Spleen (tissue), 11 donors: Measurements from ENCODE around the gene PTN. TPM values are rescaled to one million over a fixed set of nuclear protein-coding genes. Genes with fewer than 3 reads are reported as not detected.

ENCODE experiments used
- DNase-seq: peaks from one replicate; pipeline ENCODE4 v3.0.0-alpha.2; 2020
- H3K27ac ChIP-seq, 8 donors: fragments of 200-600 bp; sonication (generic) in 7 of 8; 1 replicate in 4 of 8; 2 replicates in 4 of 8; pipeline versions ENCODE4 v1.5.0 to v1.8.0; 2016 to 2021; ENCODE audit warnings: inconsistent platforms in 4 of 8, mild to moderate bottlenecking in 4 of 8, moderate library complexity in 1 of 8
- H3K27me3 ChIP-seq, 7 donors: fragments of 200-600 bp; sonication (generic) in 6 of 7; replicated peaks in 1 of 7; 1 replicate in 4 of 7; 2 replicates in 3 of 7; pipeline versions ENCODE4 v1.5.0 to v1.8.0; 2016 to 2021; ENCODE audit warnings: inconsistent platforms in 3 of 7, mild to moderate bottlenecking in 1 of 7
- H3K36me3 ChIP-seq, 6 donors: fragments of 200-600 bp; sonication (generic) in 5 of 6; 1 replicate in 4 of 6; 2 replicates in 2 of 6; pipeline versions ENCODE4 v1.5.0 to v1.8.0; 2016 to 2021; ENCODE audit warnings: inconsistent platforms in 2 of 6
- H3K4me1 ChIP-seq, 6 donors: fragments of 200-600 bp; sonication (generic) in 5 of 6; 1 replicate in 3 of 6; 2 replicates in 3 of 6; pipeline versions ENCODE4 v1.5.0 to v1.8.0; 2016 to 2021; ENCODE audit warnings: inconsistent platforms in 3 of 6
- H3K4me3 ChIP-seq, 8 donors: fragments of 200-600 bp; sonication (generic) in 7 of 8; 1 replicate in 4 of 8; 2 replicates in 4 of 8; pipeline versions ENCODE4 v1.5.0 to v1.8.0; 2016 to 2021; ENCODE audit warnings: inconsistent platforms in 4 of 8, mild to moderate bottlenecking in 4 of 8, moderate library complexity in 2 of 8
- H3K9me3 ChIP-seq, 8 donors: fragments of 200-600 bp; sonication (generic) in 7 of 8; 1 replicate in 4 of 8; 2 replicates in 4 of 8; pipeline versions ENCODE4 v1.5.0 to v1.8.0; 2016 to 2021; ENCODE audit warnings: inconsistent platforms in 4 of 8
- CTCF ChIP-seq, 11 experiments: fragments of 200-600 bp in 7 of 11; fragments of 450-650 bp in 4 of 11; sonication (generic) in 4 of 11; IDR thresholded peaks in 8 of 11; conservative IDR thresholded peaks in 3 of 11; 1 replicate in 7 of 11; 2 replicates in 4 of 11; pipeline versions ENCODE4 v1.4.0 to v1.8.0; 2016 to 2021; ENCODE audit warnings: antibody characterized with exemption in 11 of 11, inconsistent platforms in 4 of 11, mild to moderate bottlenecking in 1 of 11
- POLR2A ChIP-seq, 3 donors: fragments of 450-650 bp; IDR thresholded peaks; one replicate each; pipeline ENCODE4 v1.5.1; 2017; ENCODE audit warnings: antibody characterized with exemption in 3 of 3, mild to moderate bottlenecking in 1 of 3
- POLR2AphosphoS5 ChIP-seq, 3 donors: sonication (generic); formaldehyde crosslinking; IDR thresholded peaks; one replicate each; pipeline ENCODE4 v1.5.1; 2017; ENCODE audit warnings: antibody characterized with exemption in 3 of 3
- WGBS, 5 donors: extraction: QIAGEN DNeasy Blood & Tissue Kit in 3 of 5; methylation state at CpG; one replicate each; pipeline versions ENCODE4 v1.1.5 to v1.1.7; 2013 to 2018; 5-methylcytosine and 5-hydroxymethylcytosine counted together
- intact Hi-C: fragments of 100-400 bp; cut with DNase I; formaldehyde crosslinking; loops from one replicate; pipeline ENCODE4 v1.15.0; 2023; ENCODE audit warnings: low total_unique reads
- polyA plus RNA-seq, 3 donors: library from polyadenylated mRNA; stranded (reverse); fragments of 200-250 nt; gene quantifications; one replicate each; pipeline ENCODE4 v1.2.1, GENCODE V29; 2013
- total RNA-seq, 7 donors: library from RNA; depleted of rRNA in 3 of 7; stranded (reverse); fragments of >200 nt in 3 of 7; fragmentation: NEBNext Ultra II Directional in 4 of 7; extraction: Animal tissue kit (Norgen Biotek cat#: 25700) in 4 of 7; gene quantifications; one replicate each; pipeline versions ENCODE4 v1.1.0 to v1.2.1, GENCODE V29; 2016 to 2021
- donor health status: healthy with polysubstance abuse.
- donor health status: DM: no; HTN: no; CAD: no; lungs with moderate emphysema.
- donor health status: DM: no; HTN: no; CAD: no.
- donor health status: Bipolar disorder and iron deficiency.
- donor health status: healthy.
- donor health status: DM: no; HTN: no; CAD: no.
- donor health status: DM: yes; HTN: yes; CAD: no.

PTN gene
- total and polyA plus RNA-seq, 10 donors: 2.1 to 21.1 (median 6.2) TPM

- WGBS, 5 donors: 70 to 82% (median 74%) methylated on average over 9 of the region's 9 CpGs
- Histone ChIP-seq H3K27me3 (no peaks in the 10 kb centered on the region), H3K4me3 (no peak overlapping the region), H3K27ac (no peak overlapping the region), H3K9me3 (peaks cover 0 to 5% (median 0%) of the 10 kb centered on the region in 8 donors), H3K4me1 (no peaks in the 10 kb centered on the region), H3K36me3 (no peaks in the 10 kb centered on the region)
- no peak for TF ChIP-seq CTCF (IDR thresholded peaks at IDR 0.05 in 8 of 11, conservative IDR thresholded peaks at IDR 0.05 in 3 of 11)
- no peak for TF ChIP-seq POLR2AphosphoS5 (IDR thresholded peaks at IDR 0.05)
- TF ChIP-seq POLR2A (IDR thresholded peaks at IDR 0.05): no peak
- DNase-seq: no peak
- intact Hi-C loops: no loop called here
Observed at GRCh38 chr7:137297551-137298463, 45.7 kb downstream of the PTN start.

DNA sequence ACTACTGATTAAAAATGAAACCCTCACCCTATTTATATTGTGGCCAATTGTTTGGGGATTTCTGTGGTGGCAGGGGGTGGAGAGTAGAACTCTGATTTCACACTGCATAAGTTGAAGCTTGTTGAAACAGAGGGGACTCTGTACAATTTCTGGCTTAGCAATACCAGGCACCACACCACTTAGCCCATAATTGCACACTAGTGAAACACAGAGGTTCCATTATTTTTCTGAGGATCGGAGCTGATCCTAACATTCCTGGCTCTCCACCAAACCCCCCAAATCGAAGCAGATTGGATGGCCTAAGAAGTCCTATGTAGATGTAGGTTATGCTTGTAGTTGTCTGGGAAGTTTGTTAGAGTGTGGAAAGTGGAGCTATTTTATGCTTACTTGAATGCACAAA, 47.0 kb downstream of the PTN start:
- H3K9me3 ChIP-seq: peaks cover 0 to 5% (median 0%) of the 10 kb centered on the region in 8 donors
- TF ChIP-seq CTCF (IDR thresholded peaks at IDR 0.05 in 8 of 11, conservative IDR thresholded peaks at IDR 0.05 in 3 of 11): no peak
- TF ChIP-seq POLR2A (IDR thresholded peaks at IDR 0.05): no peak
- TF ChIP-seq POLR2AphosphoS5 (IDR thresholded peaks at IDR 0.05): no peak
- intact Hi-C loops: no loop called here
- H3K36me3 ChIP-seq: no peaks in the 10 kb centered on the region
- no peak overlapping the region for H3K4me3 ChIP-seq
- H3K27ac ChIP-seq: no peak overlapping the region
- 58 to 70% (median 61%) methylated on average over 2 of the region's 2 CpGs for WGBS, 5 donors
- H3K27me3 ChIP-seq: no peaks in the 10 kb centered on the region
- DNase-seq: no peak
- H3K4me1 ChIP-seq: no peaks in the 10 kb centered on the region

GRCh38 chr7:137295739-137296324, 47.7 kb downstream of the PTN start:
- intact Hi-C loops: no loop called here
- no peak for DNase-seq
- Histone ChIP-seq H3K4me3 (no peak overlapping the region), H3K9me3 (peaks cover 0 to 5% (median 0%) of the 10 kb centered on the region in 8 donors), H3K4me1 (no peaks in the 10 kb centered on the region), H3K36me3 (no peaks in the 10 kb centered on the region), H3K27me3 (no peaks in the 10 kb centered on the region), H3K27ac (no peak overlapping the region)
- TF ChIP-seq CTCF (IDR thresholded peaks at IDR 0.05 in 8 of 11, conservative IDR thresholded peaks at IDR 0.05 in 3 of 11) (no peak), POLR2A (IDR thresholded peaks at IDR 0.05) (no peak)
- 67 to 79% (median 70%) methylated on average over 2 of the region's 2 CpGs for WGBS, 5 donors

DNA sequence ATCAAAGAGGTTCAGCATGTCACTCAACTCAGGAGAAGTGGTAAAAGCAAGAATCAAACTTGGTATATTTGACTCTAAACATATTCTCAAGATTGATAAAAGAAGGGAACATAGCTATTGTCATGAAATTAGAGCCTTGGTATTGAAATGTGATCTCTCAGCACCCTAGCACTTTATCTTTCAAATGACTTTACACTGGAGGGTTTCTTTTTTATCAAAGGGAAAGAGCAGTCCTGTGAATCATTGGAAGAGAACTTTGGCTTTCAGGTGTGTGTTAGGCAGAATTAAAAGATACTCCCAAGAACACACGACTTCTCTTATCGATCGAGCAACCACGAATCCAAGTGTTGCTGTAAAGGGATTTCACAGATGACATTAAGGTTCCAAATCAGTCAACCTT, 54.4 kb downstream of the PTN start:
- no peaks in the 10 kb centered on the region for H3K36me3 ChIP-seq
- H3K27me3 ChIP-seq: no peaks in the 10 kb centered on the region
- no peak for DNase-seq
- no peak overlapping the region for H3K4me3 ChIP-seq
- H3K9me3 ChIP-seq: peaks cover 0 to 3% (median 0%) of the 10 kb centered on the region in 8 donors
- 67 to 91% (median 79%) methylated on average over 4 of the region's 4 CpGs for WGBS, 5 donors
- intact Hi-C loops: no loop called here
- TF ChIP-seq POLR2A (IDR thresholded peaks at IDR 0.05): no peak
- TF ChIP-seq POLR2AphosphoS5 (IDR thresholded peaks at IDR 0.05): no peak
- TF ChIP-seq CTCF (IDR thresholded peaks at IDR 0.05 in 8 of 11, conservative IDR thresholded peaks at IDR 0.05 in 3 of 11): no peak
- no peaks in the 10 kb centered on the region for H3K4me1 ChIP-seq
- no peak overlapping the region for H3K27ac ChIP-seq
